ENCODE measurements around the gene PJVK.

PJVK gene

DNA sequence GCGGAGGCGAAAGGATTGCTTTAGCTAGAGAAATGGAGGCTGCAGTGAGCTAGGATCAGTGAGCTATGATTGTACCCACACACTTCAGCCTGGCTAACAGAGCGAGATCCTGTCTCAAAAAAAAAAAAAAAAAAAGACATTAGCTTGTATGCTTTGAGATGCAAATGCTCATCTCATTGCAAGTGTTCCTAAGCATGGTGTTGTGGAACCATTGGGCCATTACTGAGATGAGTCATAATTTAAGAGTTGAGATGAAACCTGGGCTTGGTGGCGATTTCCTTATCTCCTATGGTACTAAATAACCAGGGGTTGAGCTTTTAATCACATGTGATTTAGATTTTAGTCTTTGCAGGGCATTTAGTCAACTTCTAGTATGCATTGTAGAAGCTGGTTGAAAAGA is 31.3 kb downstream of the PJVK start:
- no peak for DNase-seq

DNA sequence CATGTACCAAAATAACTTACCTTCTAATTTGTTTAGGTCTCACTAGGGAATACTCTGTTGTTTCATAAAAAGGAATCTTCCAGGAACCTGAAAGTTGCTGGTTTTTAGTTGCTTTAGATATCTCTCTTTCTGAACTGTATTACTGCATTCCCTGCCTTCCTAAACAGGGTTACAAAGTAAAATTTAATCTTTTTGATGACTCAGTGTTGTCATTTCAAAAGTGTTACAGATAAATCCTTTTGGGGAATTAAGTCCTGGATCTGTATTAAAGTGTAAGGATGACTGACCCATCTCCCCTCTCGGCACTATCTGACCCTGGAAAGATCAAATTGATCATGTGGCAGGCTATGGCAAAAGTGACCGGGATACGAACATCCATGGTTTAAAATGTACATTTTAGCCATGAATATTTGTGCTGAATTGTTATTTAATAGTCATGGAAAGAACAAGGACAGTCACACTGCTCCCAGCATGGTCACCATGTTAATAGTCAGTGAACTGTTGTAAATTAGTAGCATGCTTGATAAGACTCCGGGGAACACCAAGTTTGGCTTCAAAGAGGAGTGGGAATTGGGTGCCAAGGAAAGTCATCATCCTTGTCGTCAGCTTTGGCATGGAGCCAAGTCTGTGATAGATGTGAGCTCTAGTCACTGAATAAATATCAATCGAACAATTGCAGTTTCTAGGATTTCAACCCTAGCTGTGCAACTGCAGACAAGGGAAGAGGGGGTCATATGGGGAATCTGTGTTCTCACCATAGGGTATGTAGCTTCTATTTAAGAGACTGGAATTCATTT is 33.3 kb downstream of the PJVK start:
- DNase-seq: no peak

DNA sequence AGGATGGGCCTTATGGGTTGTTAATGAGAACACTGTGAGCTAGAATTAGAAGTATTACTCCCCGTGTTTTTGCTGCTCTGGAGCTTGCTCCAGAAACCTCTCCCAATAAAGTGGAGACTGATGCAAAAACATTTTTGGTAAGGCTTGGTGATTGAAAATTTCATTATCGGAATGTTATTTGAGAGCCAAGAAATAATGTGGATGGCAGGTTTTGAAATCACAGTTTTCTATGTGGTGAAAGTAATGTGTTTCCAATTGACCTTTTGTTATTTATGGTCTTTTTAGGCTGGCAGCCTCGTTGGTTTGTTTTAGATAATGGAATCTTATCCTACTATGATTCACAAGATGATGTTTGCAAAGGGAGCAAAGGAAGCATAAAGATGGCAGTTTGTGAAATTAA is 34.2 kb downstream of the PJVK start:
- no peak for DNase-seq

DNA sequence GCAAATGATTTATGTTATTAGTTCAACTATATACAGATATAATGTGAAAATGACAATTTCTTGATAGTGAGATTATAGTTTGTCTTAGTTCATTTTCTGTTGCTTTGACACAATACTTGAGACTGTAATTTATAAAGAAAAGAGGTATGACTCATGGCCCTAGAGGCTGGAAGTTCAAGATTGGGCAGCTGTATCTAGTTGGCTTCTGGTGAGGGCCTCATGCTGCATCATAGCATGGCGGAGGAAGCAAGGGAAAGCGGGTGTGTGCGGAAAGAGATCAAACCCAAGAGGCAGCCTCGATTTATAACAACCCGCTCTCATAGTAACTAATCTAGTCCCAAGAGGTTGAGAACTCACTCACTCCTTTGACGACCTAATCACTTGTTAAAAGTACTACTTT is 40.4 kb downstream of the PJVK start:
- no peak for DNase-seq

DNA sequence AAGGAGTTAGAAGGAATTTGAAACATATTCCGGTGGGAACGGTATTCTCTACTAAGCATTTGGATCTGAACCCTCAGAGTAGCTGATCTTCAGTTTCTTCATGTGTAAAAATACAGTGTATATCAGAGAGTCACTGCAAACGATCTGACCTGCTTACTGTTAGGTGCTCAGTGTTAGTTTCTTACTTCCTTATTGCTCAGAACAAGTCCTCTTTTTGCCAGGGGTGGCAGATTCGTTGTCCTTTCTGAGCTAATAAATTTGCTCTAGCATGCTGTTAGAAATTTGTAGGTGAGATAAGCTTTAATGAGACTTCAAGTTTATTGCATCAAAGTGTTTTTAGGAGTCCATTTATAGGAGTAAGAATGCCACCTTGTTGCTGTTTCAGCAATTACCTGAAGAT is 44.9 kb downstream of the PJVK start:
- DNase-seq: no peak

DNA sequence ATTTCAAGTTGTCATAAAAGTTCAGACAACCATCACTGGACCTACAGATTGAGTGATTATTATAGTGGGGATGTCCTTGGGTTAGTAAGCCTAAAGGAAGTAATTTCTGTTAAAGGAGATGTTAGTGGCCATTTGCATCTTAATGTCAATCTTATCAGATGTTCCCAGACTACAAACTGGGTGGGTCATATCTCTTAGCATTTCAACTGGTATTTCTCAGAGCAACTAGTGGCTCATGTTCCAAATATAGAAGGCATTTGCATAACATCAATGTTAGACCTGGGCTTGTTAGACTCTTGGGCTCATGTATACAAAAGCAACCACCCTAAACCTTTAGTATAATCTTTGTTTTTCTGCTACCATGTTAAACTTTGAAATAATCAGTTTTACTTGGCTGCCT is 47.0 kb downstream of the PJVK start:
- DNase-seq: no peak

DNA sequence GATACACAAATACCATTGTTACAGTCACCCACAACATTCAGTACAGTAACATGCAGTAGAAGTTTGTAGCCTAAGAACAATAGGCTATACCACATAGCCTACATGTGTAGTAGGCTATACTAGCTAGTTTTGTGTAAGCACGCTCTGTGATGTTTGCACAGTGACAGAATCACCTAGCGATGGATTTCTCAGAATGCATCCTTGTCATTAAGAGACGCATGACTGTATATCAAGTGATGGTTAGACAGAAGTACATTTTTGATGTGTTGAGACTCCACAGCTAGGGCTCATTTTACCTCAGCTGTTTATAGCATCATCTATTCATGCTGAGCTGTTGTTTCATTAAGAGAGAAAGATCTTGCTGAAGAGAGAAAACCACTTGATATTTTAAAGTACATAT is 48.5 kb downstream of the PJVK start:
- DNase-seq: no peak

DNA sequence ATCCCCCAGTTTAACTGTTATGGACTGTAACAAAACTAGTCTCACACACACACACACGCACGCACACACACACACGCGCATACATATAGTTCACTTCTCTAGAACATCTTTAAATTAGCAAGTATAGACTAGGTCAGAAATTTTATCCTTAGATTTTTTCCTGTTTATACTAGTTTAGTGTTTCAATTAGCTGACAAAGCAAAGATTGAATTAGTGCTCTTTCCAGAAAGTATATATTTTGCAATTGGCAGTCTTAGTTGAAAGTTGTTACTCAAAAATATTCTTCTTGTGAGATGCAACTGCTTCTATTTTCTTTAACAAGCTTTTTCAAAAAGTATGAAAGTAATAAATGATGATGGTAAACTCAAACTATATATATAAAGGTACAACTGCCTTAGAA is 51.6 kb downstream of the PJVK start:
- DNase-seq: no peak

DNA sequence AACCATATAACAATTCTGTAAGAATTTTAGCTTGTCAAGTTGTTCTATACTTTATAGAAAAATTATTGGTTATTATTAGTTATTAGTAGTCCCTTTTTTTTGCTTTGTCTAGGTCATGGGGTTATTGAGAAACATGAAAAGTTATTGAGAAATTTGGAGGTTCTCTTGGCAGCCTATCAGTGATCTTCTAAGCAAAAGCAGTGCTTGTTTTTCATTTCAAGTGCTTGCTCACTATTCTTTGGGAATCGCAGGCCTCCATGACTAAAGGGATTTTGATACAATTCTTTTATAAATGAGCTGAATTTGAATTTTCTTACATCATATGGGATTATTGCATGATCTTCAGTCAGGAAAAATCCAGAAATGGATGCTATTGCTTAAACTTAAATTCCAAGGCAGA is 54.9 kb downstream of the PJVK start:
- no peak for DNase-seq

DNA sequence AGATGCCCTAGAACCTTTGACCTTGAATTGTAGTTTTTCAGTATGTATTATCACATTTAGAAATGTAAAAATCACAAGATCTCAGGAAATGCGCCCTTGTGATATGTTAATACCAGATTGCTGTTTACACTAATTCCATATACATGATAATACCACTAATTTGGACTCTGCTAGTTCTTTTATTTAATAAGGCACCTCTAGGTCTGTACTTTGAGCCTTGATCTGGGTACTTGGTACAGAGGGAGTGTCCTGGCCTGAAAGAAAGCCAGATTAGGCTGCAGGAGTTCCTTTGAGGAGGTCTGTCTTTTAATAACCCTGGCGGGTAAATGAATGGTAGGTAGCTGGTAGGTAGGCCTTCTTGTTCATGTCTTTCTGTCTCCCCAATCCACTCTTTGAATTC is 55.3 kb downstream of the PJVK start:
- no peak for DNase-seq

DNA sequence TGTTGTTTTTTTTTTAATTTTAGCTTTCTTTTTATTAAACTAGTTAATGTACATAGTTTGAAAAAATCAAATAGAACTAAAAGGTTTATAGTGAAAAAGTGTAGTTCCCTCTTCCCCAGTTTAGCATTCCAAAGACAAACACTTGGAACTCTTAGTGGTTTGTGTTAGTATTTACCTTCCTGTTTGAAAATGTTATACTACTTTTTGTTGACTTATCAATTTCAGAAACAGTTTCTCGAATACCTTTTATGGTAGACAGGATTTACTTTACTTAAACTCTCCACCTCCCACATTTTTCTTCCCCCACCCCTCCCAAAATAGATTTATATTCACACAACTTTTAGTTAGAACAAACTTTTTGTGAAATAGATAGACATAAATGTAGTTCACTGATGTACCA is 55.8 kb downstream of the PJVK start:
- DNase-seq: no peak

DNA sequence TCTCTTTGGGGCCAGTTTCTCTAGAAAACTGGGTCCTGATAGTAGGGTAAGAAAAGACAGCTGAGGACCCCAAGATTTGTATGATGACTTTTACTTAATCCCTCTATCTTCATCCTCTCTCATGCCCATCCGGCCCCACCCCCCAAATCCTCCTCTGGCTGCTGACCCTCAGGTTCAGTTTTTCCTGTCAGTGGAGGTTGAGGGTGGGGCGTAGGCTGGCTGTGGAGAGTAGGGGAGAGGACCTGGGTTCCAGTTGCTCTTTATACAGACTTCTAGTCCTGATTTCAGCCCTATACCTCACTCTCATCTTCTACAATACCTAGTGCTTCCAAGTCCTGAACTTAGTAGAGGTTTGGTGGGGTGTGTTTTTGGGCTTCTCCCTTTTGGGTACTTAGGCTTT is 57.5 kb downstream of the PJVK start:
- no peak for DNase-seq

DNA sequence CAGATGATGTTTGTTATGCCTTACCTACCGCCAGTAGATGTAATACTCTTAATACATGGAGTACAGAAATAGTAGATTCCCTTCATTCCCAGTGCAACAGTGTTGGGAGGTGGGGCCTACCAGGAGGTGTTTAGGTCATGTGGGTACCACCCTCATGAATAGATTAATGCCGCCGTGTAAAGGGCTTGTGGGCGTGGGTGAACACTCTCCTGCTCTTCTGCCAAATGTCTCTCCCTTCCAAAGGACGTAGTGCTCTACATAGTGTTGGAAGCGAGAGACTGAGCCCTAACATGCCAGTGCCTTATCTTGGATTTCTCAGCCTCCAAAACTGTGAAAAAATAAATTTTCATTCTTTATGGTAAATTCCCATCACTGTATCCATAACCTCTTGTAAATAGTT is 59.2 kb downstream of the PJVK start:
- DNase-seq: no peak
